Neuronal stem cell (in vitro differentiated cells): ENCODE data around the gene RAD23B.
A peak's percentile ranks its signal among the peaks of the same experiment; 100 is the strongest.

Experiments used
- DNase-seq: peaks from one replicate; pipeline ENCODE4 v3.0.0-alpha.2; 2013; ENCODE audit warnings: low spot score
- H2AFZ ChIP-seq: one replicate; pipeline ENCODE4 v1.6.1; 2013; ENCODE audit warnings: mild to moderate bottlenecking, low read length, inconsistent platforms
- H2AK5ac ChIP-seq: 2 replicates; pipeline ENCODE4 v1.6.1; 2013; ENCODE audit warnings: low read depth, mild to moderate bottlenecking, inconsistent platforms, low read length, moderate library complexity, mixed read lengths
- H2BK120ac ChIP-seq: 2 replicates; pipeline ENCODE4 v1.6.1; 2013; ENCODE audit warnings: low read depth, mild to moderate bottlenecking, inconsistent platforms, low read length, moderate library complexity, mixed read lengths
- H2BK12ac ChIP-seq: one replicate; pipeline ENCODE4 v1.6.1; 2013; ENCODE audit warnings: low read length, inconsistent platforms
- H2BK15ac ChIP-seq: 2 replicates; pipeline ENCODE4 v1.6.1; 2013; ENCODE audit warnings: mild to moderate bottlenecking, low read length, inconsistent platforms, mixed read lengths
- H2BK5ac ChIP-seq: one replicate; pipeline ENCODE4 v1.6.1; 2013; ENCODE audit warnings: inconsistent platforms, mild to moderate bottlenecking, low read length, moderate library complexity
- H3K14ac ChIP-seq: one replicate; pipeline ENCODE4 v1.6.1; 2013; ENCODE audit warnings: low read length, inconsistent platforms
- H3K18ac ChIP-seq: 2 replicates; pipeline ENCODE4 v1.6.1; 2013; ENCODE audit warnings: low read length, inconsistent platforms
- H3K23ac ChIP-seq: 2 replicates; pipeline ENCODE4 v1.6.1; 2013; ENCODE audit warnings: low read depth, mild to moderate bottlenecking, mixed read lengths, low read length, inconsistent platforms; ENCODE audit not compliant: poor library complexity
- H3K27ac ChIP-seq: replicated peaks from 3 replicates; pipeline ENCODE4 v1.5.1; 2013; ENCODE audit warnings: low read length, inconsistent platforms
- H3K27me3 ChIP-seq, 3 experiments: 2 replicates each; pipeline ENCODE4 v1.6.1; 2013; ENCODE audit warnings: low read length in 3 of 3, mild to moderate bottlenecking in 2 of 3, inconsistent platforms in 1 of 3, low read depth in 1 of 3, mixed read lengths in 1 of 3, moderate library complexity in 1 of 3; ENCODE audit not compliant: control insufficient read depth in 3 of 3, insufficient read depth in 3 of 3
- H3K36me3 ChIP-seq, 2 donors: replicated peaks in 1 of 2; 2 replicates each; pipeline ENCODE4 v1.6.1; 2013; ENCODE audit warnings: low read length in 2 of 2; ENCODE audit not compliant: control insufficient read depth in 2 of 2, insufficient read depth in 2 of 2
- H3K4ac ChIP-seq: 2 replicates; pipeline ENCODE4 v1.6.1; 2013; ENCODE audit warnings: inconsistent platforms, mild to moderate bottlenecking, low read length, moderate library complexity
- H3K4me1 ChIP-seq, 2 donors: 1 replicate in 1 of 2; 2 replicates in 1 of 2; pipeline ENCODE4 v1.6.1; 2013; ENCODE audit warnings: low read length in 2 of 2, low read depth in 1 of 2; ENCODE audit not compliant: control insufficient read depth in 2 of 2, insufficient read depth in 1 of 2
- H3K4me2 ChIP-seq: one replicate; pipeline ENCODE4 v1.6.1; 2013; ENCODE audit warnings: mild to moderate bottlenecking, low read length, inconsistent platforms; ENCODE audit not compliant: insufficient read depth, poor library complexity, severe bottlenecking
- H3K4me3 ChIP-seq, 2 donors: 2 replicates each; pipeline ENCODE4 v1.5.1; 2013; ENCODE audit warnings: low read length in 2 of 2, mild to moderate bottlenecking in 2 of 2, inconsistent platforms in 1 of 2, moderate library complexity in 1 of 2
- H3K79me1 ChIP-seq: one replicate; pipeline ENCODE4 v1.6.1; 2013; ENCODE audit warnings: low read depth, mild to moderate bottlenecking, inconsistent platforms, low read length, moderate library complexity
- H3K9ac ChIP-seq: one replicate; pipeline ENCODE4 v1.6.1; 2013; ENCODE audit warnings: mild to moderate bottlenecking, low read depth, low read length, inconsistent platforms; ENCODE audit not compliant: poor library complexity
- H3K9me3 ChIP-seq, 2 donors: replicated peaks in 1 of 2; 2 replicates each; pipeline versions ENCODE3 to v1.6.1; 2013; ENCODE audit warnings: low read length in 2 of 2, mild to moderate bottlenecking in 2 of 2, inconsistent platforms in 1 of 2, low read depth in 1 of 2, mixed read lengths in 1 of 2, moderate library complexity in 1 of 2; ENCODE audit not compliant: control insufficient read depth in 2 of 2, insufficient read depth in 1 of 2
- H4K8ac ChIP-seq: one replicate; pipeline ENCODE4 v1.6.1; 2013; ENCODE audit warnings: low read depth, mild to moderate bottlenecking, inconsistent platforms, low read length, moderate library complexity
- H4K91ac ChIP-seq: one replicate; pipeline ENCODE4 v1.6.1; 2013; ENCODE audit warnings: low read length, low read depth, mild to moderate bottlenecking, inconsistent platforms; ENCODE audit not compliant: poor library complexity
- WGBS, 2 donors: extraction: QIAGEN DNeasy Blood & Tissue Kit; methylation state at CpG; one replicate each; pipeline ENCODE4 v1.1.7; 2013; ENCODE audit warnings: missing lambda C conversion rate in 2 of 2, mixed read lengths in 1 of 2; ENCODE audit not compliant: insufficient read length in 2 of 2, insufficient replicate concordance in 1 of 2; ENCODE audit errors: extremely low coverage in 2 of 2; 5-methylcytosine and 5-hydroxymethylcytosine counted together

RAD23B gene

GRCh38 chr9:107281184-107281583 lies 1.9 kb upstream of the RAD23B start:
- H3K27ac ChIP-seq: no peak overlapping the region
- H2BK12ac ChIP-seq: no peak overlapping the region
- H2BK120ac ChIP-seq: no peak overlapping the region
- H2AFZ ChIP-seq: no peak overlapping the region
- H3K23ac ChIP-seq: no peak overlapping the region
- no peak overlapping the region for H3K4ac ChIP-seq
- H3K27me3 ChIP-seq: no peaks in the 10 kb centered on the region
- H2BK5ac ChIP-seq: no peak overlapping the region
- no CpG with 5 or more reads among the region's 1 CpG for WGBS, 2 donors
- H3K79me1 ChIP-seq: no peaks in the 10 kb centered on the region
- no peaks in the 10 kb centered on the region for H3K36me3 ChIP-seq
- no peak overlapping the region for H3K14ac ChIP-seq
- H2AK5ac ChIP-seq: no peak overlapping the region
- no peaks in the 10 kb centered on the region for H3K9me3 ChIP-seq
- no peak for DNase-seq
- H4K8ac ChIP-seq: no peak overlapping the region
- H3K18ac ChIP-seq: no peak overlapping the region
- H3K4me2 ChIP-seq: no peak overlapping the region
- no peak overlapping the region for H3K4me3 ChIP-seq
- H4K91ac ChIP-seq: no peak overlapping the region
- no peak overlapping the region for H3K9ac ChIP-seq
- no peak overlapping the region for H2BK15ac ChIP-seq
- H3K4me1 ChIP-seq: peaks cover 2 to 11% of the 10 kb centered on the region in 2 donors

GRCh38 chr9:107281922-107282667 lies 984 bp upstream of the RAD23B start:
- H2BK12ac ChIP-seq: no peak overlapping the region
- no peaks in the 10 kb centered on the region for H3K9me3 ChIP-seq
- H2BK15ac ChIP-seq: no peak overlapping the region
- peaks cover 2 to 12% of the 10 kb centered on the region in 2 donors for H3K4me1 ChIP-seq
- H3K4me2 ChIP-seq: peak overlapping the region; percentile 87
- no peak overlapping the region for H2AK5ac ChIP-seq
- no CpG with 5 or more reads among the region's 13 CpGs for WGBS, 2 donors
- no peaks in the 10 kb centered on the region for H3K27me3 ChIP-seq
- H3K14ac ChIP-seq: no peak overlapping the region
- no peak overlapping the region for H3K4ac ChIP-seq
- H2AFZ ChIP-seq: peak overlapping the region; percentile 85
- H3K27ac ChIP-seq: peak overlapping the region; percentile 74
- no peak overlapping the region for H3K23ac ChIP-seq
- H2BK120ac ChIP-seq: no peak overlapping the region
- H3K4me3 ChIP-seq: peak overlapping the region; percentile 79 to 97
- H4K8ac ChIP-seq: no peak overlapping the region
- H2BK5ac ChIP-seq: no peak overlapping the region
- H3K18ac ChIP-seq: peak overlapping the region; percentile 89
- H3K36me3 ChIP-seq: no peaks in the 10 kb centered on the region
- no peaks in the 10 kb centered on the region for H3K79me1 ChIP-seq
- H3K9ac ChIP-seq: peak overlapping the region; percentile 32
- no peak overlapping the region for H4K91ac ChIP-seq
- no peak for DNase-seq

- H2AFZ ChIP-seq: peak overlapping the region; percentile 97
- no CpG with 5 or more reads among the region's 55 CpGs for whole genome bisulfite sequencing, 2 donors
- H3K18ac ChIP-seq: peak overlapping the region; percentile 100
- peak overlapping the region; percentile 62 for H3K4me2 ChIP-seq
- H3K27ac ChIP-seq: peak overlapping the region; percentile 99
- peak overlapping the region; percentile 46 for H2BK15ac ChIP-seq
- H3K36me3 ChIP-seq: peaks cover 0 to 4% of the 10 kb centered on the region in 2 donors
- DNase-seq: peak; percentile 79
- H2BK5ac ChIP-seq: peak overlapping the region; percentile 100
- H3K79me1 ChIP-seq: no peaks in the 10 kb centered on the region
- H3K23ac ChIP-seq: peak overlapping the region; percentile 100
- peak overlapping the region; percentile 100 for H2BK120ac ChIP-seq
- peak overlapping the region; percentile 99 for H3K9ac ChIP-seq
- H3K27me3 ChIP-seq: no peaks in the 10 kb centered on the region
- peak overlapping the region; percentile 99 for H2AK5ac ChIP-seq
- H3K14ac ChIP-seq: peak overlapping the region; percentile 85
- H4K8ac ChIP-seq: peak overlapping the region; percentile 75
- H2BK12ac ChIP-seq: peak overlapping the region; percentile 97
- H3K9me3 ChIP-seq: no peaks in the 10 kb centered on the region
- H3K4me3 ChIP-seq: peak overlapping the region; percentile 97 to 100
- H3K4me1 ChIP-seq: peaks cover 2 to 12% of the 10 kb centered on the region in 2 donors
- H3K4ac ChIP-seq: peak overlapping the region; percentile 97
- H4K91ac ChIP-seq: peak overlapping the region; percentile 79
Observed at GRCh38 chr9:107283623-107284616, 841 bp downstream of the RAD23B start.

- Histone ChIP-seq H2BK12ac (no peak overlapping the region), H3K4me3 (peak overlapping the region; percentile 97 to 100), H2BK5ac (no peak overlapping the region), H4K8ac (no peak overlapping the region), H3K18ac (no peak overlapping the region), H3K4ac (no peak overlapping the region), H3K27ac (peak overlapping the region; percentile 99), H3K9ac (no peak overlapping the region), H4K91ac (no peak overlapping the region), H3K23ac (no peak overlapping the region), H2AK5ac (no peak overlapping the region), H3K9me3 (no peaks in the 10 kb centered on the region), H3K27me3 (no peaks in the 10 kb centered on the region), H2BK120ac (no peak overlapping the region), H3K79me1 (no peaks in the 10 kb centered on the region), H3K14ac (no peak overlapping the region), H2BK15ac (no peak overlapping the region), H3K4me1 (peaks cover 2 to 12% of the 10 kb centered on the region in 2 donors), H3K4me2 (peak overlapping the region; percentile 62), H3K36me3 (peaks cover 0 to 4% of the 10 kb centered on the region in 2 donors), H2AFZ (no peak overlapping the region)
- no peak for DNase-seq
- no CpG with 5 or more reads among the region's 6 CpGs for WGBS, 2 donors
Observed at GRCh38 chr9:107284636-107285035, 1.6 kb downstream of the RAD23B start.
